Left lobe of liver (tissue), 2 donors: ENCODE data around the gene CUEDC1. TPM values are rescaled to one million over a fixed set of nuclear protein-coding genes. Genes with fewer than 3 reads are reported as not detected.

Experiments used
- ATAC-seq: fragments of 200-7000 bp; cut with Tn5 transposase; one replicate; pipeline ENCODE4 v1.9.1; 2020; ENCODE audit warnings: mild to moderate bottlenecking, moderate library complexity
- DNase-seq: peaks from one replicate; pipeline ENCODE4 v3.0.0-alpha.2; 2020; ENCODE audit warnings: low spot score
- total RNA-seq: library from RNA; stranded (reverse); gene quantifications from one replicate; pipeline ENCODE4 v1.2.1, GENCODE V29; 2021
- donor health status: DM: no; HTN: no; CAD: no; lungs with moderate emphysema.
- donor health status: DM: no; HTN: yes; CAD: no.

The CUEDC1 gene
- total RNA-seq, 1 donor from 2014 or later, result 8.1 TPM

DNA sequence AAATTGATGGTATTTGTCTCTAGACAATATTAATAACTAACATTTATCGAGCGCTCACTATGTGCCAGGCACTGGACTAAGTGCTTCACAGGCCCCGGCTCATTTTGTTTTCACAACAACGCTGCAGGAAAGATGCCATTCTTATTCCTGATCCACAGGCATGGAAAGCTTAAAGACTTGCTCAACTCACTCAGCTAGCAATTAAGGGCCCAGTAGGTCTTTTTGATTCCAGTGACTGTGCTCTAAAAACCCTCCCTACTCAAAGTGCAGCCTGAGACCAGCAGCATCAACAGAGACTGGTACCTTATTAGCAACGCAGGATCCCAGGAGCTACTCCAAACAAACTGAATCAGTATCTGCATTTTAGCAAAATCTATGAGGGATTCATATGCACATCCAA, 35.3 kb downstream of the CUEDC1 start:
- ATAC-seq, result no peak
- DNase-seq, result no peak

- DNase-seq, result no peak
- ATAC-seq, result no peak
These were observed 37.0 kb downstream of the CUEDC1 start for GRCh38 chr17:57918017-57918895.

DNA sequence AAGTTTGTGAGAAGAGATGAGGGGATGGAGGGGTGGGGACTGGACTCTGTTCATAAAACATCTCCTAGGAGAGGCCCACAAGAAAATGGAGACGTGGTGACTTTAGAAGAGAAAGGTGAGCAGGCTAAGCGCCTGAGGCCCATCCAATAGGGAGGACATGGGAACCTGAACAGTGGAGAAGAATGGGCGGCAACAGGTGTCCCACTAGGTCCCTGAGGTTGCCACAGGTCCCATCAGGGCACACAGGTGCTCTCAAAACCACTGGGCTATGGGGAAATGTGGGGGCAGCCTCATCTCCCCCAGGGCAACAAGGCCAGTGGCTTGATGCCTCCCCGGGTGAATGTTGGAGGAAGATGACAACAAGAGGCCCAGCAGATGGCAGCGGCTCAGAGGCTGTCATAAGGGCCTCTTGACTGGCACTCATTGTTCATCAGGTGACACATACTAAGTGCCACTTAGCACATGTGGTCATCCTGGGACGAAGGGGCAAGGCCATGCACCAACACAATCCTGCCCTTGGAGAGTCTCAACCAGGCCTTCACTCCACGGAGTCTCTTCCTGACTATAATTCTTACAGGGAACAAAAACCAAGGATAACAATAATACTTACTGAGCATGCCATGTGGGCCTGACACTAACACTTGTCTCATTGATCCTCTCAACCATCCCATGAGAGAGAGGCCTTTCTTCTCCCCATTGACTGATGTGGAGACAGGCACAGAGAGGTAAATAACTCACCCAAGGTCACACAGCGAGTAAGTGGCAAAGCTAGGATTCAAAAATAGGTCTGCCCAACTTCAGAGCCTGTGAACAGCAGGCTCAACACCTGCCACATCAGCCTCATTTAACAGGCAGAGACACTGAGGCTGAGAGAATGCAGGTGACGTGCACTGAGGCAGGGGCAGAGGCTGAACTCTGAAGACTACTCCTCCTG, 38.0 kb downstream of the CUEDC1 start:
- ATAC-seq, result peak; percentile 63
- DNase-seq, result no peak

DNA sequence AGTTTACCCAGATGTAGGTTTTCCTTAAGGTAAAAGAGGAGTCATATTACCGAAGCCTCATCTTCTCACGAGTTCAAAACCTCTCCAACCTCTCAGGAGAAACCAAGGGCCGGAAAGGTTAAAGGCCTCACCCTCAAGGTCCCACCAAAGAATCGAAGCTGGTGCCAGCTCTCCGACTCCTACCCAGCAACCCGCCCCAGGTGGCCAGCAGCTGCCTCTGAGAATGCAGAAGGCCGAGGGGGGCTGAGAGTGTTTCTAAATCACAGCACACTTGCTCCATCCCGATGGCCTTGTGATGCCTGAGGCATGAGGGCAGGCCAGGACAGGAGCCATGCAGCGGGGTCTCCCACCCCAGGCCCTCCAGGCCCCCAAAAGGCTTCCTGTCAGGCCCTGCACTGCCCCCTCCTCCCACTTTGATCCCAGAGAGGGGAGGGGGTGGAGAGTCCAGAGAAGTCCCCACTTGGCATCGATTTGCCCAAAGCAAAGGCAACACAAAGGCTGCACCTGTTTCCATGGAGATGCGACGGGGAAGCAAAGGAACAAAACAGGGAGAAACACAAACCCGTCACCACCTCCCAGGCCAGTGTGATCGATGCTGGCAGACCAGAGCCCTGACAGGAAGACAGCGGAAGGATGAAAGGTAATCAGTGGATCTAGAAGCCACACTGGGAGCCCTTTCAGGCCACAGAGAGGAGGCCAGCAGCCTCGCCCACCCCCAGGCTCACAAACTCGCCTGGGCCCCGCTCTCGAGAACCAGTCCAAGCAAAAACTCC, 39.0 kb downstream of the CUEDC1 start:
- ATAC-seq, result no peak
- no peak for DNase-seq

- ATAC-seq, result no peak
- DNase-seq, result no peak
These were observed 39.7 kb downstream of the CUEDC1 start for GRCh38 chr17:57915544-57915943.

DNA sequence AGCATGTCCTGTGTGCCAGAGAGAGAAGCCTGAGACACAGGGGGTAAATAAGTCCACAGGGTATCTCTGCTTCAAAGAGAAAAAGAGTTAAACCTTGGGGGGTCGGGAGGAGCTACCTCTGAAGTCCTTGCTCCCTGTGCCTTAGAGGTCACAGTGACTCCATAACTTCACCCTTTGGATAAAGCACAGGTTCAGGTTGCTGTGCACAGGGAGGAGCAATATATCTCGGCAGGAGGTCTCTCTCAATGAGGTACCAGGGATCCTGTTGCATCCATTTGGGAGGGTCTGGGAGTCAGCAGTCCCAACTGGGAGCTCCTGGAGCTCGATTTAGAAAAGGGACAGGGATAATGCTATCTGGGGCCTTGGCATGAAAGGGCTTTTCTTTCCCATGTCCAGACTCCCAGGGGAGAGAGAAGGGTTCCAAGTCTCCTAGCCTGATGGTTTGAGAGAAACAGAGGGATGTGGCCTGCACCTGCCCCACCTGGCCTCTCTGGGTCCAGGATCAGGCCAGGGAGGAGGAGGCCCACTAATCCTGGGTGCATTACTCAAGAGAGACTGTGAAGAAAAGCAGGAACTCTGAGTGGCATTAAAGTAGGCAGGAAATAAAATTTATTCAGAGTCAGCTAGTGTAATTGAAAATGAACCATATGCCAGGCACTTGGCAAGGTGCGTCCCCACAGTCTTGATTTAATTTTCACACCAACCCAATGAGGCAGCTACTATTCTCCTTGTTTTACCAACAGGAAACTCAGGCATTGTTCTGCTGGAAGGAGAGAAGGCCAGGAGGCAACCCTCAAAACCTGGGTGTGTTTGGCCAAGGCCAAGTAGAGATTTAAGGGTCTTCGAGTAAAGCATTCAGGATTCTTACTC, 40.7 kb downstream of the CUEDC1 start:
- ATAC-seq, result no peak
- no peak for DNase-seq

GRCh38 chr17:57913575-57914272, 41.5 kb downstream of the CUEDC1 start:
- DNase-seq, result no peak
- no peak for ATAC-seq

DNA sequence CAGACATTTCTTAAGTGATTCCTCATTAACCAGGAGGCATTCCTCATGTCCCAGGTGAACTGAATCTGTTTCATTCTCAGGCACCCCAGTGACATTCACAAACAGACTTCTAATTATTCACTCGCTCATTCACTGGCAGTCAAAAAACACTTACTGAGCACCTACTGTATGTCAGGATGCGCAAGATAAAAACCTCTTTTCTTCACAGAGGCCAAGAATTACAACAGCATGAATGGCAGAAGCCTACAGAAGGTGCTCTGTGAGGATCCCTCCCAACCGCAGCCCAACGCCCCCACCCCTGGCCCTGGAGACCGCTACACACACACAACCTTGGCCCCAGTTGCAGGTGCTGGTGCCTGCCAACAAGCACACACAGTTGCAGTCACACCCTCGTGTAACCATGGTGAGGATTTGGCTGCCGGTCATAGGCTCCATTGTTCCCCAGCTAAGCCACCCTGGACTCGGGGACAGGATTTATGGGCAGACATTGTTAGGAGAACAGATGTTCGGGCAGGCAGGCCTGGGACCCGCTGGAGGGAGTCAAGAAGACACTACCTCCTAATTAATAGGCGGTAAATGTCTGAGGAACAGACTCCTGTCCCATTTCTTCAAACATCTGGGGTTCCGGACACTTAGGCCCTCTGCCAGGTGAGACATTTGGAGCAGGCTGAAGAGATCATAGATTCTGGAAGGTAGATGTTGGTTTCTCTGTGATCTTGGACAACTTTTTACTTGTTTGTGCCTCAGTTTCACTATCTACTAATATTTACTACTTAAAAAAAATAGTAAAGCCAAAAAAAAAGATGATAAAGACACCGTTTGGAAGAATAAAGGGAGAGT, 43.2 kb downstream of the CUEDC1 start:
- DNase-seq (peak; percentile 92), ATAC-seq (peak; percentile 97)

GRCh38 chr17:57910462-57911420, 44.5 kb downstream of the CUEDC1 start:
- DNase-seq (no peak), ATAC-seq (no peak)

DNA sequence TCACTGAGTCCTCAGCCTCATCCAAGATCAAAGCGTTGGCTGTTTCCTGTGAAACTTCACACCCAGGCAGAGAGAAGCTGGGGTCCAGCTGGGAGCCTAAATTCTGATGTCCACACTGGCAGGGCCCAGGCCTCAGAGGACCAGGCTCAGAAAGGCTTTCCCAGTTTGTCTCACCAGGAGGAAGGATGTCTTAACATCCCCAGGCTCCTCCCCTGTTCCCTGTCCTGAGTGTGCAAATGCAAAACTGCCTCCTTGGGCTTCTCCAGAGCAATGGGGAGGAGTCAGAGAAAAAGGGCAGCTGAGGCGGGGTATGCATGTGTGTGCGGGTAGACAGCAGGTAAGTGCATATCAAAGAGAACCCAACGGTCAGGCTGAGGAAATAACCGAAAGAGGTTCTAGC, 45.7 kb downstream of the CUEDC1 start:
- ATAC-seq, result no peak
- DNase-seq, result no peak

DNA sequence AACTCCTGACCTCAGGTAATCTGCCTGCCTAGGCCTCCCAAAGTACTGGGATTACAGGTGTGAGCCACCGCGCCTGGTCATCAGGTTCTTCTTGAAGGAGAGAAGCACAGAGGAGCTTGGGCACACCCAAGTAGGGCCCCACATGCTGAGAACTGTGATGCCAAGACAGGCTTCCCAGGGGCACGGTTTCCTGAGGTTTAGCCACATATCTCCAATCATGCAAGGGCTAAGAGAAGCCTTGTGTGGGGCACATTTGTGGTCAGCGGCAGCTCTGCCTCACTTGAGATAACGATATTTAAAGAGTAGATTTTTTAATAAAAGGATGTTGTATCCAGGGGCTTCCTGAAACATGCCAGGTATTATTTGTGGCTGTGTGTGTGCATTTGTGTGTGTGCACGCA, 46.9 kb downstream of the CUEDC1 start:
- no peak for DNase-seq
- ATAC-seq, result no peak

DNA sequence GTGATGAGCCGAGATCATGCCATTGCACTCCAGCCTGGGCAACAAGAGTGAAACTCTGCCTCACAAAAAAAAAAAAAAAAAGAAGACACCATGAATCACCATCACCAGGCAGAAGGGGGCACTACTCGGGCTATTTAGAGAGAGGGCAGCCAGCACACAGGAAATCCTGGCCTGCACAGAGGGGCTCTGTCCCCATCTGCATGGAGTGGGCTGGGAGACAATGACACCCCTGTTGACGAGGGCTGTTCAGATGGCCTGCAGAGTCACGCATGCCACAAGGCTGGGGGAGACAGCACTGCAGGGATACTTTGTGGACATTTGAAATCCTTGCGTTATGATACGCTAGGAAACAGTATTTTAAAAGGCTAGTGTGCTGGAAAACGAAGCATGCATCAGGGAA, 48.3 kb downstream of the CUEDC1 start:
- no peak for DNase-seq
- no peak for ATAC-seq

GRCh38 chr17:57905875-57906455, 49.2 kb downstream of the CUEDC1 start:
- ATAC-seq (no peak), DNase-seq (no peak)

- ATAC-seq (no peak), DNase-seq (no peak)
These were observed 51.3 kb downstream of the CUEDC1 start for GRCh38 chr17:57903961-57904360.

DNA sequence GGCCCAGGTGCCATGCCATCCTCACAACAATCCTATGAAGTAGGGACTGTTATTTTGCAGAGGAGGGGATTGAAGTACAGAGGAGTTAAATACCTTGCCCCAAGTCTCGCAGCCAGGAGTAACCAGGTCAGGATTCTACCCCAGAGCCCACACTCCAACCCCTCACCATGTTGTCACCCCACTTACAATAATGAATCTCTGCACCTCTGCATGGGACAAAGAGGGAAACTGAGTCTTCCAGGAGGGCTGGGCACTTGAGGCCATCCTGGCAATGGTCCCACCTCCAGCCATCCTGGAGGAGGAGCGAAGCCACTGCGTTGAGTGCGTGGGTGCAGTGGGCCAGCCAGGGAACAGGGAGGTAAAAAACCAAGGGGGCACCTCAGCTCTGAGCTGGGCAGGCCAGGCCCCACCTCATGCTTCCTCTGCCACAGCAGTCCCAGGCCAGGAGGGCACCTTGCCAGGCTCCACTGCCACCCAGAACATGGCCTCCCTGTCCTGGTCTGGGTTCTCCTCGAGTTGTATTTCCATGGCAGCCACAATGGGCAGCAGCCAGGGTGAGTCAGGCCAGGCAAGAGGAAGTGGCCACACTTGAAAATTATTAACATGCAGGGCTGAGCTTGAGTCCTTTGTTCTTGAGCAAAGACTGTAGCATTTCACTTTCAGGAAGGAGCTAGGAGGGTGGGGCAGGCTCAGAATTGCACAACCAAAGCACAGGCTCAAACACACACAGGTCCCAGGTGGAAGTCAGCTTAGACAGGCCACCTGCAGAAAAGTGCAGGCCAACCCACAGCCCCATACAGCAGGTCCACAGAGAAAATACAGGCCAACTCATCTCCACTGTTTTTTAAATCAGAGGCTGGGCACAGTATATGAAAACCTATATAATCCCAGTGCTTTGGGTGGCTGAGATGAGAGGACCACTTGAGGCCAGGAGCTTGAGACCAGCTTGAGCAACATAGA, 52.1 kb downstream of the CUEDC1 start:
- peak; percentile 77 for ATAC-seq

More for the DNA sequence above, 52.1 kb downstream of the CUEDC1 start:
- peak; percentile 85 for DNase-seq
